ENCODE measurements around the gene TRIM3.
"Not testable (repeated sequence)": the region's sequence is repeated elsewhere in the genome, so short reads cannot be mapped to it uniquely, and the experiment has no call there.

TRIM3 gene

DNA sequence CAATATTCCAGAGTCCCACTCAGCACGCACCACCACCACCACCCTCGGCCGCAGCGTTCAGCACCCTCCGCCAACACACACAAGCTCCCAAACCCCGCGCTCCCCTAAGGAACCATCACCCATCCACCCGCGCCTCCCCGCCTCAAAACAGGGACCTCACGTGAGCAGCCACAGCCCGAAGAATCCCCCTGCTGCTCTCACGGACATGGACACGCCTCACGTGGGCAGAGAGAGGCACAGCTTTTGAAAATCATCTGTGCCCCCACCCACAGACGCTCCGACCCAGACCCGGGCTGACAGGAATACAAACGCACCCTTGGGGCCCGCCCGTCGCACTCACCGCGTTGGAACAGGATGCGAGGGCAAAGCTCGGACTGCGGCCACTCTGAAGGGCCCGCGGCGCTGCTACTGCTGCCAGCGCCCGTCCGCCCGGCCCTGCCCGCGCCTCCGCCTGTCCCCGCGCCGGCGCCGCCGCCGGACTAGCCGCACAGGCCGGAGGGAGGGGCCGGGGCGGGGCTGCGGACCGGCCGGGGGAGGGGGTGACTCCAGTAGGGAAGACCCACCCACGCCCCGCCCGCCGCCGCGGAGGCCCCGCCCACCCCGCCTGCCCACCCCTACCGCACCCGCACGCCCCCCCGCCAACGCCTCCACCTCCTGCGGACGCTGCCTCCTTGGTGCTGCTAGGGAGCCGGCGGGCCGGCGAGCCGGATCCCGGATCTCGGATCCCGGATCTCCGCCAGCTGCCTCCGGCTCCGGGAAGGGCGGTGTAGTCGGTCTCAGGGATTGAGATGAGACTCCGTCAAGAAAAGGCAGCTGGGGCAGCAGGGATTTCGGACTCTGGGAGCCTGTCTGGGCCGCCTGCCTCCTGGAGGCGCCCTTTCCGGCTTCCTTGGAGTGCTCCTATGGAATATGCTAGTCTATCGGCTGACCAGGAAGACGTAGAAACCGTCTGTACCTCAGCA is at the start of gene TRIM3:
Gene TRIM3, minus strand, starts transcription at position 491 of the 962 bp plus-strand sequence. CDS start 8,246 bp downstream, outside the sequence.
- DNase-seq (ENCODE audit: low read depth) = peak; percentile 91
- peak within 1 kb of the TSS; percentile 77 for H3K4me3 ChIP-seq (ENCODE audit: low read length)
- TF ChIP-seq, protein P1, sequence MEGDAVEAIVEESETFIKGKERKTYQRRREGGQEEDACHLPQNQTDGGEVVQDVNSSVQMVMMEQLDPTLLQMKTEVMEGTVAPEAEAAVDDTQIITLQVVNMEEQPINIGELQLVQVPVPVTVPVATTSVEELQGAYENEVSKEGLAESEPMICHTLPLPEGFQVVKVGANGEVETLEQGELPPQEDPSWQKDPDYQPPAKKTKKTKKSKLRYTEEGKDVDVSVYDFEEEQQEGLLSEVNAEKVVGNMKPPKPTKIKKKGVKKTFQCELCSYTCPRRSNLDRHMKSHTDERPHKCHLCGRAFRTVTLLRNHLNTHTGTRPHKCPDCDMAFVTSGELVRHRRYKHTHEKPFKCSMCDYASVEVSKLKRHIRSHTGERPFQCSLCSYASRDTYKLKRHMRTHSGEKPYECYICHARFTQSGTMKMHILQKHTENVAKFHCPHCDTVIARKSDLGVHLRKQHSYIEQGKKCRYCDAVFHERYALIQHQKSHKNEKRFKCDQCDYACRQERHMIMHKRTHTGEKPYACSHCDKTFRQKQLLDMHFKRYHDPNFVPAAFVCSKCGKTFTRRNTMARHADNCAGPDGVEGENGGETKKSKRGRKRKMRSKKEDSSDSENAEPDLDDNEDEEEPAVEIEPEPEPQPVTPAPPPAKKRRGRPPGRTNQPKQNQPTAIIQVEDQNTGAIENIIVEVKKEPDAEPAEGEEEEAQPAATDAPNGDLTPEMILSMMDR (IDR thresholded peaks at IDR 0.05; ENCODE audit: insufficient read depth, low read depth, low read length, missing control alignments) = peak; percentile 41

DNA sequence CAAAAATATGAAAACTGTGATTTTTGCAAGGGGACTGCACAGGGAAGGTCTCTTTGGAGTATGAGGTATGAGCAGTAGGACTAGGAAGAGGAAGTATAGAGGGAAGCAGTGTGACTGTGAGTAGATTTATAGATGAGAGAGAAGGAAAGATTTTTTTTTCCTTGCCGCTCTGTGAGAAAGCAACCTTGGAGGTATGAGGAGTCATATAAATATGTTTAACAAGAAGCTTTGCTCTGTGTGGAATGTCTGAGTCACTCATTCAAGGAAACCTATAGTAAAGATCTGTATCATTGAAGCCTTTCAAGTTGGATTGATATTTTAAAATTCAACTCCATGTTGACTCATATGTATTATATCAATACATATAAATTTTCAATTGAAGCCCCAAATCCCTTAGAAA is 49.5 kb upstream of the TRIM3 start:
- H3K4me3 ChIP-seq (ENCODE audit: low read length) = no peak overlapping the region
- TF ChIP-seq, protein P1 (IDR thresholded peaks at IDR 0.05; ENCODE audit: insufficient read depth, low read depth, low read length, missing control alignments) = no peak
- DNase-seq (ENCODE audit: low read depth) = peak; percentile 75

DNA sequence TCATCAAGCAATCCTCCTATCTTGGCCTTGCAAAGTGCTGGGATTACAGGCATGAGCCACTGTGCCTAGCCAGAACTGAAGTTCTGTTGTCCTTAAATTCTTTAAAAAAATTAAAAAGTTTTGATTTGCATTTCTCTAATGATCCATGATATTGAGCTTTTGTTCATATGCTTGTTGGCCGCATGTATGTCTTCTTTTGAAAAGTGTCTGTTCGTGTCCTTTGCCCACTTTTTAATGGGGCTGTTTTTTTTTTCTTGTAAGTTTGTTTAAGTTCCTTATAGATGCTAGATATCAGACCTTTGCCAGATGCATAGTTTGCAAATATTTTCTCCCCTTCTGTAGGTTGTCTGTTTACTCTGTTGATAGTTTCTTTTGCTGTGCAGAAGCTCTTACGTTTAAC is 48.2 kb upstream of the TRIM3 start:
- not testable (repeated sequence) for H3K4me3 ChIP-seq (ENCODE audit: low read length); DNase-seq (ENCODE audit: low read depth)

DNA sequence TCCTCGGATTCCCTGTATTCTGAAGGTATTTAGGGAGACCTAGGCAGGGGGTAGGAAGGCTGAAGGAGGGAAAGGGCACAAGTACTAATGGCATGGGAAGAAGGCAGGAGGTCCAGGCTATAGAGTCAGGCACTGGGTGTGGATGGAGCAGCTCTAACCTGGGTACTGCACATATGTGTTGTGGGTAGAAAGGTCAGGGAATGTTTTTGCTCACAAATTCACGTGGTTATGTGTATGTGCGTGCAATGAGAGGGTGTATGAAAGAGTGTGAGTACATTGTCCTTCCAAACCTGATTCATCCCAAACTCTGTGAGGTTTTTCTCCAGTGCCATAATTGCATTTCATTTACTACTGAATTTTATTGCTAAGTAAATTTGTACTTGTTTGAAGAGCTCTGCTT is 46.5 kb upstream of the TRIM3 start:
- TF ChIP-seq, protein P1 (IDR thresholded peaks at IDR 0.05; ENCODE audit: insufficient read depth, low read depth, low read length, missing control alignments) = no peak
- H3K4me3 ChIP-seq (ENCODE audit: low read length) = no peak overlapping the region
- DNase-seq (ENCODE audit: low read depth) = no peak

DNA sequence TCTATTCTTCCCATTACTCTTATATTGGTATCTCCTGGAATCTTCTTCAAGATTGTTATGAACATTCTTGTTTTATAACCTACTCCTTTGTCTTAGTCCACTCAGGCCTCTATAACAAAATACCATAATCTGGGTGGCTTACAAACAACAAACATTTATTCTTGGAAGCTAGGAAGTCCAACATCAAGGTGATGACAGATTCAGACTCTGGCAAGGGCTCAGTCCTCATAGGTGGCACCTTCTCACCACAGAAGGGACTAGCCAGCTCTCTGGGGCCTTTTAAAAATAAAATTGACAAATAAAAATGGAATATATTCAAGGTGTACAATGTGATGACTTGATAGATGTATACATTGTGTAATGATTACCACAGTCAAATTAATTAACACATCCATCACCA is 43.1 kb upstream of the TRIM3 start:
- H3K4me3 ChIP-seq (ENCODE audit: low read length) = no peak overlapping the region
- TF ChIP-seq, protein P1 (IDR thresholded peaks at IDR 0.05; ENCODE audit: insufficient read depth, low read depth, low read length, missing control alignments) = no peak

DNA sequence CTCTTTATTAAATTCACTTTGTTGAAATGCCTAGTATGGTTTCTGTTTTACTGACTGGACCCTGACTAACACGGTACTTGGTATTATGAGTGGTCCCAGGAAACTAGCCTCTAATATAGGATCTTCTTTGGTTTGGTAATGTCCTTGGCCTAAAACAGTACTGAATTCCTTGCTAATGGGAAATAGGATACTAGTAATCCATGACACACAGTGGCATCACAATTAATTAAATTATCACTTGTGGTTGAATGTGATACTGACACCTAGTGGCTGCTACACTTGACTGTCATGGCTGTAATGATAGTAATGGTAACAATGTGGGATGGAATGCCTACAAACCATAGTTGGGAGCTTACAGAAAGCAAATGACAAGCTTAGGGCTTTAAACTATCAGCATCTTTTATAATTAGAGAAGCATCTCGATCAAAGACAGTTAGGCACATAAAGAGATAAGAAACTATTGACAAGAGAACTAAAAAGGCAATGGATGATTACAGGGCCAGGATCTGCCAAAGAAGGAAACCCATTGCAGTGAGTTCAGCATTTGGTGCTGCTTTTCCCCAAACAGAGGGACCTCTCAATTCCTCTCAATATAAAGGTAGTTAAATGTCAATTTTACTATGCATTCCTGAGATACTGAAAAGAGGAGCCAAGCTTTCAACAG is 32.0 kb upstream of the TRIM3 start:
- peak; percentile 89 for DNase-seq (ENCODE audit: low read depth)

More for the DNA sequence above, 43.1 kb upstream of the TRIM3 start:
- DNase-seq (ENCODE audit: low read depth) = no peak

DNA sequence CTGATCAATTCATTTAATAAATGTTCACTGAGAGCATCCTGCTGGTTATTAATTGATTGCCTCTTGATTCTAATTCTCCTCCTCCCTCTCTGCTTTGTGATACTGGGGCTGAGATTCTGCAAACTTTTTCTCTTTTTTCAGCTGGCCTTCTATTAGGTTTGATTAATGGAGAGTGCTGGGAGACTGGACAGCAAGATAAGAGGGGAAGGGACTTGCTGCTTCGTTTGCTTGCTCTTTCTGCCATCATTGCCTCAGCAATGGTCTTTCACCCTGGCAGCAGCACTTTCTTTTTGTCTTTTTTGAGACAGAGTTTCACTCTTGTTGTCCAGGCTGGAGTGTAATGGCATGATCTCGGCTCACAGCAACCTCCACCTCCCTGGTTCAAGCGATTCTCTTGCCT is 30.4 kb upstream of the TRIM3 start:
- no peak for DNase-seq (ENCODE audit: low read depth)
- no peak overlapping the region for H3K4me3 ChIP-seq (ENCODE audit: low read length)
- TF ChIP-seq, protein P1 (IDR thresholded peaks at IDR 0.05; ENCODE audit: insufficient read depth, low read depth, low read length, missing control alignments) = no peak

More for the DNA sequence above, 32.0 kb upstream of the TRIM3 start:
- no peak overlapping the region for H3K4me3 ChIP-seq (ENCODE audit: low read length)
- TF ChIP-seq, protein P1 (IDR thresholded peaks at IDR 0.05; ENCODE audit: insufficient read depth, low read depth, low read length, missing control alignments) = peak; percentile 75

Data from epithelial cell of esophagus (primary cell).